HS-5 (cell line): ENCODE data around the gene BLVRB.
"Not testable (repeated sequence)": the region's sequence is repeated elsewhere in the genome, so short reads cannot be mapped to it uniquely, and the experiment has no call there.

ENCODE experiments used
- DNase-seq: peaks from one replicate; pipeline ENCODE4 v3.0.0-alpha.2; 2012; ENCODE audit warnings: low read depth

The BLVRB gene

GRCh38 chr19:40486017-40486416, 20.5 kb upstream of the BLVRB start:
- DNase-seq: no peak

- DNase-seq: not testable (repeated sequence)
Measured at GRCh38 chr19:40475878-40476644, 10.5 kb upstream of the BLVRB start.

GRCh38 chr19:40474737-40475136, 9.2 kb upstream of the BLVRB start:
- no peak for DNase-seq

GRCh38 chr19:40472516-40472915, 7.0 kb upstream of the BLVRB start:
- no peak for DNase-seq

- no peak for DNase-seq
Measured at GRCh38 chr19:40471111-40471510, 5.6 kb upstream of the BLVRB start.

GRCh38 chr19:40469011-40469410, 3.5 kb upstream of the BLVRB start:
- DNase-seq: no peak

GRCh38 chr19:40466985-40467734, 1.6 kb upstream of the BLVRB start, which contains the start of gene SPTBN4:
SPTBN4 (plus strand) TSS chr19:40467001; CDS start chr19:40472622, 5,621 bp downstream.
- no peak for DNase-seq

- DNase-seq: no peak
Measured at GRCh38 chr19:40466219-40466984, 857 bp upstream of the BLVRB start.

- peak; percentile 19 for DNase-seq
Measured at GRCh38 chr19:40465025-40465556, 454 bp downstream of the BLVRB start.

- peak; percentile 79 for DNase-seq
Measured at GRCh38 chr19:40464059-40465024, 1.2 kb downstream of the BLVRB start.

- DNase-seq: not testable (repeated sequence)
Measured at GRCh38 chr19:40463587-40464037, 1.9 kb downstream of the BLVRB start.

- no peak for DNase-seq
Measured at GRCh38 chr19:40461669-40462221, 3.8 kb downstream of the BLVRB start.

- DNase-seq: no peak
Measured at GRCh38 chr19:40460185-40460584, 5.4 kb downstream of the BLVRB start.

- DNase-seq: no peak
Measured at GRCh38 chr19:40458597-40458974, 7.0 kb downstream of the BLVRB start.

GRCh38 chr19:40457953-40458596, 7.5 kb downstream of the BLVRB start:
- DNase-seq: no peak

GRCh38 chr19:40457048-40457447, 8.5 kb downstream of the BLVRB start:
- DNase-seq: no peak

- DNase-seq: not testable (repeated sequence)
Measured at GRCh38 chr19:40453943-40454342, 11.6 kb downstream of the BLVRB start.

GRCh38 chr19:40453151-40453735, 12.3 kb downstream of the BLVRB start:
- DNase-seq: no peak

- no peak for DNase-seq
Measured at GRCh38 chr19:40452016-40452415, 13.5 kb downstream of the BLVRB start.

- no peak for DNase-seq
Measured at GRCh38 chr19:40450664-40451063, 14.9 kb downstream of the BLVRB start.
